ENCODE results near the gene CBARP.
"Not testable (repeated sequence)": the region's sequence is repeated elsewhere in the genome, so short reads cannot be mapped to it uniquely, and the experiment has no call there.

The CBARP gene

DNA sequence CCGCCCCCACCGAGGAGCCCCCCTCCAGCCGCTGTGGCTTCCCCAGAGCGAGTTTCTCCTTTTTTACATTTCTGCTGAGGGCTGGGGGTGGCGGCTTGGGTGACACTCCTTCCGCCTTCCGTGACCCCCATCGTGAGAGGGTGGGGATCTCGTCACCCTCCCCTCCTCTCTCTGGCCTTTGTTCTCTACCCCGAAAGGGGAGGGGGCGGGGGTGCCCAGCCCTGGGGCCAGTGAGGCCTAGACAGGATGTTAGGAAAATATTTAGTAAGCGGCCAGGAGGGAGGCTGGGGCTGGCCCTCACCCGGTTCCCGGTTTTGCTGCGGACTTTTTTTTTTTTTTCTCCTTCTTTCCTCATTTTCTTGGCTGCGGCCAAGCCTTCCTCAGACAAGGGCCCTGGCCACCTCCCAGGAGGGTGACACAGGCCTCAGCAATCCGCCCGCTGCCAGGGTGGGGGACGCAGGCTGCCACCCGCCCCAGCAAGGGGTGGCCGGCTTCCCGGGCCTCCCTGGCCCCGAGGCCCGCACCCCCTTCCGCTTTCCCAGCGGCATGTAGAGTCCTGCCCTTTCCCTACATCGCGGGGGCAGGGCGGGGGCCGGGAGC, 14.5 kb upstream of the CBARP start:
- DNase-seq (ENCODE audit: low read depth), result peak; percentile 99

DNA sequence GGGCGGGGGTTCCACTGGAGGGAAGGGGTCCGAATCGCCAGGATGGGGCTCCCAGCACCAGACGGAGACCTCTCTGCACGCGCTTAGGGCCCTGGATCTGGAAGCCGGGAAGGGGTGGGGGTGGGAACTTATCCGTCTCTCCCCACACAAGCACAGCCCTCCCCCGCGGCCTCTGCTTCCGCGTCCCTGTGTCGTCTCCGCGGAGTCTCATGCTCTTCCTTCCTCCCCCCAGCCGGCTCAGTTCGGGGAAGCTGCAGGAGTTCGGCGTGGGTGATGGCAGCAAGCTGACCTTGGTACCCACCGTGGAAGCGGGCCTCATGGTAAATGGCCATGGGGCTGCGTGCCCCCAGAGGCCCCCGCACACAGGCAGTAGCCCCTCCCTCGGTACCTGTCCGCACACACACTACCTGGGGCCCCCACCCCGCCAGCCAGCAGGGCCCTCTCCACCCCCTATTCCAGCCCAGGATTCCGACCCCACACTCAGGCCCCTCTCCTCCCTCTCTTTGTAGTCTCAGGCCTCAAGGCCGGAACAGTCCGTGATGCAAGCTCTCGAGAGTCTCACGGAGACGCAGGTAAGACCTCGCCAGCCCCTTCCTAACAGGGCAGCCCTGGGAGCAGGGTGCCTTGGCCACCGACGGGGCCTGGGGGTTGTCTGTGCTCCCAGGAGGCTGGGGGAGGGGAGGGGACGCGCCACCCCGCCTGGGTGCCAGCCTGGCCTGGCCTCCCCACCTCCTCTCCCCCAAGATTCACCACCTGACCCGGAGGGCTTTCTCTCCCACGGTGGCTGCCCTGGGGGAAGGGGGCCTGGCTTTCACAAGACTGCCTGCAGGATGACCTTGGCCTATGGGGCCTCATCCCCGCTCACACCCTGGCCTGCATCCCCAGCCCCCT, 13.8 kb upstream of the CBARP start:
- peak; percentile 65 for DNase-seq (ENCODE audit: low read depth)

DNA sequence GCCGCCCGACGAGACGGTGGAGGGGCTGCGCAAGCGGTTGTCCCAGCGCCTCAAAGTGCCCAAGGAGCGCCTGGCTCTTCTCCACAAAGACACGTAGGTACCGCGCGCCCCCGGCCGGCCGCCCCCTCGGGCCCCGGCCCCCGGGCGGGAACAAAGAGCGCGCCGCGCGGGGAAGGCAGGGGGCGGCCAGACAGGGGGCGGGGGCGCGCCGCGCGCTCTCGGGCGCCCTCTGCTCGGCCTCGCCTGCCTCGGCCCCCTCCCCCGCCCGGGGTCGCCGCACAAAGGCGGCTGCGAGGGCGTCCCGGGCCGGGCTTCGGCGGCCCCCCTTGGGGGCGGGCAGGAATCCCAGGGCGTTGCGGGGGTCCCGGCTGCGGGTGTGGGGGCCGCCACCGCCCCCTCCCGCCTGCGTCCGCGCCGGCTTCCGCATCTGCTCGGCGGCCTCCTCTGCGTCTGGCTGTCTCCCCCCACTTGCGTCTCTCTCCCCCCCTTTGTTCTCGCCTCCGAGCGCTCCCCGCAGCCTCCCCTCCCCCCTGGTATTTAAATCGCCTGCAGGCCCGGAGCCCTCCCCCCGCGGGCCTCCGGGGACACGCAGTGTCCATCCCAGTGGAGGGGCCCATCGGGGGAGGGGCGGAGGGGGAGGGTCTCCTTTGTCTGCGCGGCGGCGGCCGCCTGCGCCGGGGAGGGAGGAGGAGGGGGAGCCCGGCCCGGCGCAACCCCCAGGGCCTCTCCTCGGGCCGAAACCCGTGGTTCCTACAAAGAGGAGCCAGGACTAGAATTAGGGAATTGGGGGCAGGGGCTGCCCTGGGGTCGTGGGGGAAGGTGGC, 12.8 kb upstream of the CBARP start:
- DNase-seq (ENCODE audit: low read depth), result peak; percentile 78

DNA sequence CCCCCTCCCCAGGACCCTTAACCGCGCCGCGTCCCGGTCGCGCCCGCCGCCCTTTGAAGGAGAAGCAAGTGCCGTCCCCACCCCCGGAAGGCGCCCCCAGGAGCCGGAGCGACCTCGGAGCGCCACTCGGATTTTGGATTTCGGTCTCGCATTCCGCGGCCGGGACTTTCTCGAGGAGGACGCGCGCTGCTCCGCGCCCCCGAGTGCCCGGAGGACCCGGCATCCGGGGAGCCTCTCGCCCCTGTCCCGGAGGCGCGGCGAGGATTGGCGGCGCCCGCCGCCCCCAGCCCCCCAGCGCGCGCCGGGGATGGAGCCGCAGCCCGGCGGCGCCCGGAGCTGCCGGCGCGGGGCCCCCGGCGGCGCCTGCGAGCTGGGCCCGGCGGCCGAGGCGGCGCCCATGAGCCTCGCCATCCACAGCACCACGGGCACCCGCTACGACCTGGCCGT, 12.2 kb upstream of the CBARP start:
- DNase-seq (ENCODE audit: low read depth), result no peak

DNA sequence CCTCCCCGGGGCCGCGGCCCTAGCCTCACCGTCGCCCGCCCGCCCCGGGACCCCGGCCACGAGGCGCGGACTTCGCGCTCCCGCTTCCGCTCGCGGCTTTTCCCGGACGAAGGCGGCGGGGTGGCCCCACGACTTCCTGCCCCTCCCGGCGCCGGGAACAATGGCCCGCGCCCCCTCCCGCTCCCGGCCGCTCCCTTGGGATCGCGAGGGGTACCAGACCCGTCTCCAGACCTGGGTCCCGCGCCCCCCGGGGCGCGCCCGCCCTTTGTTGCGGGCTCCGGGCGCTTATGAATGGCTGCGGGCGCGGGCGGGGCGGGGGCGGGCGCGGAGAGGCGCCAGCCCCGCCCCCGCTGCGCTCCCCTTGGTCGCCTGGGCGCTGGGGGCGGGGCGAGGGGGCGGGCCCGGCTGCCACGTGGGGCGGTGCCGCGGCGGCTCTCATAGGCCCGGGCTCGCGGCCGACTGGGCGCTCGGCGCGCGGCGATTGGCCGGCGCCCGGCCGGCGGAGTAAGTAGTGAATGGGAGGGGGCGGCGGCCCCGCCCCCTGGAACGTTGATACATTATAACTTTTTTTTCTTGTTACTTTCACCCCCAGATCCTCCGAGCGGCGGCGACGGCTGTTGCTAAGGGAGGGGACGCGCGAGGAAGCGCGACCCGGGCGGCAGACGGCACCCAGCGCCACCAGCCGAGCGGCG, 11.6 kb upstream of the CBARP start:
- DNase-seq (ENCODE audit: low read depth), result peak; percentile 97

DNA sequence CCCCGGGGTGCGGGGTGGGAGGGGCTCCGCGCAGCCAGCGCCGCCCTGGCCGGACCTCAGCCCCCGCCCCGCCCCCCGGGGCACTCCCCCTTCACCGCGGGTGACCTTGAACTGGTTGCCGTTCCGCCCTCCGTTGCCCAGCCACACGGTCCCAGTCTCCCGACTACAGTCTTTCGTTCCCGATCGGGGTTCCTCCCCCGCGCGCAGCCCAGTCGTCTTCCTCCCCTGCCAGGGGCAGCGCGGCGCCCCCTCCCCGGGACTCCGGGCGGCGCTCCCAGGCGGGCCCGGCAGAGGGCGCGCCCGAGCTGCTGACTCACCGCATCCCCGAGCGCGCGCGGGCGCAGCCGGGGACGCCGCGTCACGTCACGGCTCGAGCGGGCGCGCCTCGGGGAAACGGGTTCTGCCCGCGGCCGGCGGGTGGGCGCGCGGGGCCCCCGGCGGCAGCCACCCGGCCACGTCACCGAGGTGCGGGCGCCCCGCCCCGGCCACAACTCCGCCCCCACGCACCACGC, 11.0 kb upstream of the CBARP start:
- no peak for DNase-seq (ENCODE audit: low read depth)

DNA sequence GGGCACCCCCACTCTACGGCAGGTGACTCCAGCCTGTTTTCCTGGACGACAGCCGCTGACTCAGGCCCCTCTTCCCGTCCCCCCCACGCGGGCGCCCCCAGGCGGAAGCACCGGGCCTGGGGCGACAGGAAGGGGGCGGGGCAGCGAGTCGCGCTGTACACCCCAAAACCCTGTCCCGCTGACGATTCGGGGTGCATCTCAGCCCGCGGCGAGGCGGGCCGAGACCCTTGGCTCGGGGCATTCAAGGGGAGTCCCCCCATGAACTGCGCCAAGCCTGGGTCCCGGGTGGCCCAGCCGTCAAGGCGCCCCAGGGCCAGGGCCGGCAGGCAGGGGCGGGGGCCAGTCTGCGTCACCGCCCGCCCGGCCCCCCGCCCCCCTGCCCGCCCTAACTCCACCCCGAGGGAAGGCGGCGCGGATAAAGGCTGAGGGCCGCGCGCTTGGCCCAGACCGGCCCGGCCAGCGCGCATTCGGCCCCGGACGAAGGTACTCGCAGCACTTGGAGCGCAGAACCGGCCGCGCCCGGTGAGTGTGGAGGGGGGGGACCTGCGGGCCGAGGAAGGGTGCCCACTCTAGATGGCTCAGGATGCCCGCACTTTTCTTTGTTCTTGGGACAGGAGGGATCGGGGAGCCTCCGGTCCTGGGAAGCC, 10.5 kb upstream of the CBARP start, which contains the start of gene MIDN:
MIDN (plus strand) TSS at position 445 of the 647 bp plus-strand sequence. CDS start 1,714 bp downstream, outside the sequence.
- DNase-seq (ENCODE audit: low read depth), result peak; percentile 94

DNA sequence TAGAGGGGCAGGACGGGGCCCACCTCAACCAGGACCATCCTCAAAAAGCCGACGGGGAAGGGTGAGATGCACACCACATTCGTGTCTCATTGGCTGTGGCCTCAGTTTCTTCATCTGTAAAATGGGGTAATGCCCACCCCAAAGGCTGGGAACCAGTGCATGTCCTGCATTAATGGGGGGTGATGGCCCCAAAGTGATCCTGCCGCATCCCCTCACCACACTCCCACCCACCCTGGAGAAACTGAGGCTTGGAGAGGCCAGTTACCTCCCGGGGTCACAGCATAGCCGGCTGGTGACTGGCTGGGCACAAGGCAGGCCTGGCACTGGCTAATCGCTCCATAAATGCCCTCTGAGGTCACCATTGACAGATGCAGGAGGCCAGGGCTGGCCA, 9.9 kb upstream of the CBARP start:
- DNase-seq (ENCODE audit: low read depth), result no peak

DNA sequence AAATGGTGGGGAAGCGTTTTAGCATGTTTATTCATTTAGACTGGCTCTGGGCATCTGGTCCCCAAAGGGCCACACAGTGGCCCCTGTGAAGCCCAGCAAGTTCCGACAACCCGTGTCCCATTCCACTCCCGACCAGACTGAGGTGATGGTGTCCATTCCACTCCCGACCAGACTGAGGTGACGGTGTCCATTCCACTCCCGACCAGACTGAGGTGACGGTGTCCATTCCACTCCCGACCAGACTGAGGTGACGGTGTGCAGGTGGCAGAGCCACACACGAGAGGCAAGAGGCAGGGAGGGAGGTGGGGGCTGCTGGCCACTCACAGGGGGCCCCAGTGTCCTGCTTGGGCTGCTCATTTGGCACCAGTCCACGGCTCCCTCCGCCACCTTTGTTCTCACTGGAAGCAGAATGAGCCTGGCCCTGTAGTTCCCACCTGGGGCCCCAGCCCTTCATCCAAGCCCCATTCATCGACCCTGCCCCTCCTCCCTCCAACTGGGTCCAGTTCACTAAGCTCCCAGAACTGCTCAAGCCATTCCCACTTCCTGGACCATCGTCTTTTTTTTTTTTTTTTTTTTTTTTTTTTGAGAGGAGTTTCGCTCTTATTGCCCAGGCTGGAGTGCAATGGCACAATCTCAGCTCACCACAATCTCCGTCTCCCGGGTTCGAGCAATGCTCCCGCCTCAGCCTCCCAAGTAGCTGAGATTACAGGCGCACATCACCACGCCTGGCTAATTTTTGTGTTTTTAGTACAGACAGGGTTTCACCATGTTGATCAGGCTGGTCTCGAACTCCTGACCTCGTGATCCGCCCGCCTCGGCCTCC, 8.7 kb upstream of the CBARP start:
- DNase-seq (ENCODE audit: low read depth), result not testable (repeated sequence)

DNA sequence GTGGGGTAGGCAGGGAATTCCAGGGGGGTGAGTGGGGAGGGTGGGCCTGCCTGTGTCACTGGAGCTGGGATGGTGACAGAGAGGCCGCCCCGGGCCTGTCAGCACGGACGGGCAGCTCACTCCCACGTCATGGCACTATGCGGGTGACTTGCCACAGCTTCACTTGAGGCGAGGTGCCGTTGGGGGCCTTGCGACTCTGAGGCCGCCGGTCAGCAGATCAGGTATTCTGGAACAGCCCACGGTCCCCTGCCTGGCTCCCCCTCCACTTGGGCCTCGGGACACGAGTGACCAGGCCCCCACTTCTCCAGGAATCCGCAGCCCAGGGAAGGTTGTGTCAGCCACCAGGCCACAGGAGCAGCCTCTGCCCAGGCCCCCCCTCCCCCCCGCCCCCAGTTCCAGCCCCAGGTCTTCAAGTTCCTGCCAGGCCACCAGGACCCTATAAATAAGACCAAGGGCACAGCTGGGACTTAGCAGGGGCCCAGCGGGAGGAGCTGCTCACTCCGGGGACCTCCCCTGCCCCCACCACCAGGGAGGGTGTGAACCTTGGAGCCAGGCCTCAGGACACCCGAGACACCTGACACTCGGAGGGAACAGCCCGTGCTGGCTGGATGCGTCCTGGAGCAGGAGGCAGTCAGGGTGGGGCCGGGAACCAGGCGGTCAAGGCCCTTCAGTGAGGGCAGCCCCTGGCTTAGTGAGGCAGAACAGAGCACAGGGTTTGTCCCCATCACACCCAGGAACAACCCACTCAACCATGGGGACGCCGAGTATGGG, 7.9 kb upstream of the CBARP start:
- DNase-seq (ENCODE audit: low read depth), result no peak

DNA sequence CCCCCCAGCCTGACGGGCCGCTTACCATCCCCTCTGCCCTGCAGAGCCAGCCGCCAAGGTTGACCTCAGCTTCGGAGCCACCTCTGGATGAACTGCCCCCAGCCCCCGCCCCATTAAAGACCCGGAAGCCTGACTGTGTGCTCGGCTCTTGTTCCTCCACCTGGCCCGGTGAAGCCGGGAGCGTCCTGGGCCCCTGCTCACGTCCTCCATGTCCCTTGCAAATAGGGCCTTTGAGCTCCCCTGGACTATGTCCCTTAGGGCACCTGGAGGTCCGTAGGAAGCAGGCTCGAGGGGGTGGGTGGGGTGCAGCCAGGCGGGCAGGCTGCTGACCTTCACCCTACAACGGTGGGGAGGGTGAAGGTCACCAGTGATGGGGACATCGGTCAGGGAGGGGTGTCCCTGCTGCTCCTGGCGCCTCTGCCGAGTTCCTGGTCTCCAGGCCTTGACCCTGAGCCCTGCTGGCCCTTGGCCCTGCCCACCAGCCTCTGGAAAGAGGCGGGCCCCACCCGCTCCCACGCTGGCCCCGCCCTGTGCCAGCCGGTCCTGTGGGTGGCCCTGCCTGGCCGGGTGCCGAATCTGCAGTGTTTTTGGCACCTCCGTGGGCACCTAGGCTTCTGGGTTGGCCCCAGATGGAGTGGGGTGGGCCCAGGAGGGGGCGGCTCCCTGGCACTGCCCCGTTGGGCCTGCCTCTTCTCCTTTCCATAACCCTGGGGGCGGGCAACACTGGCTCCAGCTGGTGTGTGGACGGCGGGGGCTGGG, 7.1 kb upstream of the CBARP start:
- DNase-seq (ENCODE audit: low read depth), result peak; percentile 67

DNA sequence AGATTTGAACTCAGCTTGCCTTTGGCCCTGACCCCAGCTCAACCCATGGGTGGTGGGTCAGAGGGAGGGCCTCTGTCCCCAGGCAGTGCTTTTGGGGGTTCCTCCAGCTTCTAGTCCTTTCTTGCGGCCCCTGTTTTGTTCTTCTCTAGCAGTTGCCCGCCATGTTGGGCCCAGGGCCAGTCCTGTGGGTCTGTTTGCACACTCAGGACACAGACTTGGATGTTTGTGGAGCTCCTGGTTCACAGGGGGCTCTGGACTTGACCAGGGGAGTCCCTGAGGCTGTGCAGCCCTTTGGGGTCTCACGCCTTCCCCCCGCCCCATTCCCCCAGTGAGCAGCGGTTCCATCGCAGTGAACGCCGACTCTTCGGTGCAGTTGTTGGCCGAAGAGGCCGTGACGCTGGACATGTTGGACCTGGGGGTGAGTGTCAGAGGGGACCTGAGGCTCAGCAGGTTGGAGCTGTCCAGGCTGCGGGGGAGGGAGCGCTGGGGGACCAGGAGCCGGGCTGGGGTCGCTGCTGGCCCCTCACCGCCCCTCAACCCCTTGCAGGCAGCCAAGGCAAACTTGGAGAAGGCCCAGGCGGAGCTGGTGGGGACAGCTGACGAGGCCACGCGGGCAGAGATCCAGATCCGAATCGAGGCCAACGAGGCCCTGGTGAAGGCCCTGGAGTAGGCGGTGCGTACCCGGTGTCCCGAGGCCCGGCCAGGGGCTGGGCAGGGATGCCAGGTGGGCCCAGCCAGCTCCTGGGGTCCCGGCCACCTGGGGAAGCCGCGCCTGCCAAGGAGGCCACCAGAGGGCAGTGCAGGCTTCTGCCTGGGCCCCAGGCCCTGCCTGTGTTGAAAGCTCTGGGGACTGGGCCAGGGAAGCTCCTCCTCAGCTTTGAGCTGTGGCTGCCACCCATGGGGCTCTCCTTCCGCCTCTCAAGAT, 6.2 kb upstream of the CBARP start:
- DNase-seq (ENCODE audit: low read depth), result peak; percentile 84

DNA sequence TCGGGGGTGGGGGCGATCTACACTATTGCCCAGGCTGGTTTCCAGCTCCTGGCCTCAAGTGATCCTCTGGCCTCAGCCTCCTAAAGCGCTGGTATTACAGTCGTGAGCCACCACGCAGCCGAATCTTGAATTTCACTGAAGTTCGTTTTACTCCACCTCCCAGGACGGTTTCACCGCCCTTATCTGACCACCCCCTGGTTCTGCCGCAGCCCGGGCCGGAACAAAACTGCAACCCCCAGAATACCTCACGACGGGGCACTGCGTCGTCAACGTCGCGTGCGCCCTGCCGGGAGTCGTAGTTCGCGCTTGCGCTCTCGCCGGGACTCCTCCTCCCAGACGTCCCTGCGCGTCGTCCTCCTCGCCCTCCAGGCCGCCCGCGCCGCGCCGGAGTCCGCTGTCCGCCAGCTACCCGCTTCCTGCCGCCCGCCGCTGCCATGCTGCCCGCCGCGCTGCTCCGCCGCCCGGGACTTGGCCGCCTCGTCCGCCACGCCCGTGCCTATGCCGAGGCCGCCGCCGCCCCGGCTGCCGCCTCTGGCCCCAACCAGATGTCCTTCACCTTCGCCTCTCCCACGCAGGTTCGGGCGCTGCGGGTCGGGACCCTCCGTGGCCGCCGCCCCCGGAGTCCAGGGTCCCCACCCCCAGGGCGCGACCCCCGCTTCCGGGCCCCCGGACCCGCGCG, 3.8 kb upstream of the CBARP start, which contains the start of gene ATP5F1D:
ATP5F1D (plus strand) TSS at position 335 of the 679 bp plus-strand sequence; CDS start at position 435, 100 bp downstream.
- peak; percentile 95 for DNase-seq (ENCODE audit: low read depth)

DNA sequence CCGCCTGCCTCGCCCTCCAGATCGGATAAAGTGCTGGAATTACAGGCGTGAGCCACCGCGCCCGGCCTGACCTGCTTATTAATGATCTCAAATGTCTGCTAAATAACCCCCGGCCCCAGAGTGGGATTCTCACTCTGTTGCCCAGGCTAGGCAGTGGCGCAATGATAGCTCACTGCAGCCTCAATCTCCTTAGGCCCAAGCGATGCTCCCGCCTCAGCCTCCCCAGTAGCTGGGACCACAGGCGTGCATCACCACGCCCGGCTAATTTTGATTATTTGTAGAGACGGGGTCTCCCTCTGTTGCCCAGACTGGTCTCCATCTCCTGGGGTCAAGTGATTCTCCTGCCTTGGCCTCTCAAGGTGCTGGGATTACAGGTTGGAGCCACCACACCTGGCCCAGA, 3.1 kb upstream of the CBARP start:
- no peak for DNase-seq (ENCODE audit: low read depth)

DNA sequence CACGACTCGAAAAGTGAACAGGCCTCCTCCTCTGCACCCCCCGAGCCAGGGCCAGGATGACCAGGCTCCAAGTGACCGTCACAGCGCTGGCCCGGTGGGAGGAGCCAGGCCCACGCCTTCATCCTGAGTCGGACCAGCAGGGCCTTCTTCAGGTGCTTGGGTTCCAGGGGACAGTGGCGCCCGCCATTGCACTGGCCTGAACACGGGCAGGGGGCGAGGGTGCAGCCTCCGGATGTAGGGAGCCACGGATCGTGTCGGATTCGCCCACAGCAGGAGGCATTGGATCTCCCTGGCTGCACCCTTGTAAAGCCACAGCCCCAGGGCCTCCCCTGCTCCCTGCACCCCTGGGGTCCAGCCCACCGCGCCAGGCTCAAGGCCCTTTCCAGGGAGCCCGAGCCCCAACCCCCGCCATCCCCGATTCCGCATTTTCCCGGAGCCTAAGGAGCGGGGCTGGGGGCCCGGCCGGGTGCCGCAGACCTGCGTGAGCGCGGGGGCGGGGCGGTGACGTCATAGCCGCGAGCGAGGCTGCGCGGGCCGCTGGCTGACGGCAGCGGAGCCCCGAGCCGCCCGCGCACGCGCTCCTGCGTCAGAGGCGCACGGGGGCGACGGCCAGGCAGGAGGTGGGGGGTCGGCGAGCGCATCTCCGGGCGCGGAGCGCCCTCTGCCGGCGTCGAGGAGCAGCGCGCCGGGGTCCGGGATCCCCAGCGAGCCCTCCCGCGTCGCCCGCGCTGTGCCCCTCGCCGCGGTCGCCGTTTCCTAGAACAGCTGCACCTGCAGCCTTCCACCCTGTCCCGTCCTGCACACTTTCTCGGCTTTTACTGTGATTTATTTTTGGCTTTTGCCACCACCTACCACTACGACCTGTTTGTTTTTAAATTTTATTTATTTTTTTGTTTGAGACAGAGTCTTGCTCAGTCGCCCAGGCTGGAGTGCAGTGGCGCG, 2.3 kb upstream of the CBARP start:
- DNase-seq (ENCODE audit: low read depth), result peak; percentile 88

DNA sequence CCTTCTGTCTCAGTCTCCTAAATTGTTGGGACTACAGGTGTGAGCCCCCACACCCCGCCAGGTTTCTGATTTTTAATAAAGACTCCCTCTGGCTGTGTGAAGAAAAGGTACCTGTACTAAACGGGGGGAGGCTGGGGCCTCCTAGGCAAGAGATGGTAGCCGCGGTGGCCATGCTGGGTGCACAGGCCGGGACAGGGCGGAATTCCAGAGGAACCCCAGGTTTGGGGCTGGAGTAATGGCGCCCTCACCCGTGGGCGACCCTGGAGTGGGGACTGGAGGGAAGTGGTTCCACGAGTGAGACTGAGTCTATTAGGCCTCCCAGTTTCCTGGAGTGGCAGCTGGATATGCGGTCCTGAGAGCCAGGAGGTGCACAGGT, 1.6 kb upstream of the CBARP start:
- no peak for DNase-seq (ENCODE audit: low read depth)
